Rectal smooth muscle tissue (tissue), 1 donor: ENCODE measurements around the gene HCN4.

Experiments used
- H3K27ac ChIP-seq: one replicate; pipeline ENCODE4 v1.7.0; 2013; ENCODE audit warnings: low read depth, low read length, inconsistent platforms
- H3K27me3 ChIP-seq: one replicate; pipeline ENCODE4 v1.7.0; 2013; ENCODE audit warnings: low read length; ENCODE audit not compliant: control insufficient read depth, insufficient read depth
- H3K36me3 ChIP-seq: one replicate; pipeline ENCODE4 v1.7.0; 2013; ENCODE audit warnings: low read length; ENCODE audit not compliant: control insufficient read depth, insufficient read depth
- H3K4me1 ChIP-seq: one replicate; pipeline ENCODE4 v1.7.0; 2013; ENCODE audit warnings: low read length; ENCODE audit not compliant: control insufficient read depth, insufficient read depth
- H3K4me3 ChIP-seq: one replicate; pipeline ENCODE4 v1.7.0; 2013; ENCODE audit warnings: low read length
- H3K9ac ChIP-seq: one replicate; pipeline ENCODE4 v1.7.0; 2013; ENCODE audit warnings: low read length

HCN4 gene

GRCh38 chr15:73337187-73337586 is 31.6 kb downstream of the HCN4 start:
- Histone ChIP-seq H3K4me1 (no peaks in the 10 kb centered on the region), H3K9ac (no peak overlapping the region), H3K36me3 (no peaks in the 10 kb centered on the region), H3K27me3 (no peaks in the 10 kb centered on the region), H3K4me3 (no peak overlapping the region), H3K27ac (no peak overlapping the region)

- Histone ChIP-seq H3K27ac (no peak overlapping the region), H3K4me1 (no peaks in the 10 kb centered on the region), H3K9ac (no peak overlapping the region), H3K36me3 (no peaks in the 10 kb centered on the region), H3K27me3 (no peaks in the 10 kb centered on the region), H3K4me3 (no peak overlapping the region)
Measured at GRCh38 chr15:73336756-73337155, 32.0 kb downstream of the HCN4 start.

- Histone ChIP-seq H3K4me1 (no peaks in the 10 kb centered on the region), H3K27ac (no peak overlapping the region), H3K9ac (no peak overlapping the region), H3K36me3 (no peaks in the 10 kb centered on the region), H3K27me3 (no peaks in the 10 kb centered on the region), H3K4me3 (no peak overlapping the region)
Measured at GRCh38 chr15:73335471-73335870, 33.3 kb downstream of the HCN4 start.

- Histone ChIP-seq H3K27ac (no peak overlapping the region), H3K27me3 (no peaks in the 10 kb centered on the region), H3K4me3 (no peak overlapping the region), H3K9ac (no peak overlapping the region), H3K4me1 (no peaks in the 10 kb centered on the region), H3K36me3 (no peaks in the 10 kb centered on the region)
Measured at GRCh38 chr15:73335026-73335425, 33.7 kb downstream of the HCN4 start.

- H3K36me3 ChIP-seq: no peaks in the 10 kb centered on the region
- no peak overlapping the region for H3K27ac ChIP-seq
- no peaks in the 10 kb centered on the region for H3K4me1 ChIP-seq
- H3K27me3 ChIP-seq: no peaks in the 10 kb centered on the region
- no peak overlapping the region for H3K4me3 ChIP-seq
- no peak overlapping the region for H3K9ac ChIP-seq
Measured at GRCh38 chr15:73334086-73334485, 34.7 kb downstream of the HCN4 start.

GRCh38 chr15:73333001-73333400 is 35.8 kb downstream of the HCN4 start:
- Histone ChIP-seq H3K27ac (no peak overlapping the region), H3K4me3 (no peak overlapping the region), H3K4me1 (no peaks in the 10 kb centered on the region), H3K36me3 (no peaks in the 10 kb centered on the region), H3K9ac (no peak overlapping the region), H3K27me3 (no peaks in the 10 kb centered on the region)

- no peak overlapping the region for H3K27ac ChIP-seq
- H3K27me3 ChIP-seq: no peaks in the 10 kb centered on the region
- H3K4me3 ChIP-seq: no peak overlapping the region
- H3K4me1 ChIP-seq: no peaks in the 10 kb centered on the region
- no peaks in the 10 kb centered on the region for H3K36me3 ChIP-seq
- H3K9ac ChIP-seq: no peak overlapping the region
Measured at GRCh38 chr15:73331991-73332925, 36.5 kb downstream of the HCN4 start.

- no peaks in the 10 kb centered on the region for H3K36me3 ChIP-seq
- H3K4me3 ChIP-seq: no peak overlapping the region
- no peak overlapping the region for H3K9ac ChIP-seq
- H3K27me3 ChIP-seq: no peaks in the 10 kb centered on the region
- no peaks in the 10 kb centered on the region for H3K4me1 ChIP-seq
- no peak overlapping the region for H3K27ac ChIP-seq
Measured at GRCh38 chr15:73331501-73331900, 37.3 kb downstream of the HCN4 start.

- no peak overlapping the region for H3K27ac ChIP-seq
- no peak overlapping the region for H3K4me3 ChIP-seq
Measured at GRCh38 chr15:73330206-73331051, 38.3 kb downstream of the HCN4 start.

GRCh38 chr15:73329501-73330200 is 39.1 kb downstream of the HCN4 start:
- H3K27ac ChIP-seq: no peak overlapping the region
- no peaks in the 10 kb centered on the region for H3K36me3 ChIP-seq
- H3K9ac ChIP-seq: no peak overlapping the region
- H3K4me3 ChIP-seq: no peak overlapping the region
- H3K4me1 ChIP-seq: no peaks in the 10 kb centered on the region
- H3K27me3 ChIP-seq: peaks cover 5% of the 10 kb centered on the region

More at GRCh38 chr15:73330206-73331051, 38.3 kb downstream of the HCN4 start:
- no peaks in the 10 kb centered on the region for H3K27me3 ChIP-seq
- no peak overlapping the region for H3K9ac ChIP-seq
- H3K4me1 ChIP-seq: no peaks in the 10 kb centered on the region
- H3K36me3 ChIP-seq: no peaks in the 10 kb centered on the region

- no peak overlapping the region for H3K27ac ChIP-seq
- H3K36me3 ChIP-seq: no peaks in the 10 kb centered on the region
- no peaks in the 10 kb centered on the region for H3K4me1 ChIP-seq
- peaks cover 5% of the 10 kb centered on the region for H3K27me3 ChIP-seq
- no peak overlapping the region for H3K9ac ChIP-seq
- no peak overlapping the region for H3K4me3 ChIP-seq
Measured at GRCh38 chr15:73328981-73329380, 39.8 kb downstream of the HCN4 start.

- Histone ChIP-seq H3K36me3 (no peaks in the 10 kb centered on the region), H3K9ac (no peak overlapping the region), H3K4me1 (no peaks in the 10 kb centered on the region), H3K27ac (no peak overlapping the region), H3K4me3 (no peak overlapping the region), H3K27me3 (peaks cover 5% of the 10 kb centered on the region)
Measured at GRCh38 chr15:73328149-73328820, 40.5 kb downstream of the HCN4 start.
